ENCODE data around the gene PLEKHJ1. TPM values are rescaled to one million over a fixed set of nuclear protein-coding genes. Genes with fewer than 3 reads are reported as not detected.

The PLEKHJ1 gene
- total RNA-seq, 1 experiment from 2014 or later, result 79.5 TPM

DNA sequence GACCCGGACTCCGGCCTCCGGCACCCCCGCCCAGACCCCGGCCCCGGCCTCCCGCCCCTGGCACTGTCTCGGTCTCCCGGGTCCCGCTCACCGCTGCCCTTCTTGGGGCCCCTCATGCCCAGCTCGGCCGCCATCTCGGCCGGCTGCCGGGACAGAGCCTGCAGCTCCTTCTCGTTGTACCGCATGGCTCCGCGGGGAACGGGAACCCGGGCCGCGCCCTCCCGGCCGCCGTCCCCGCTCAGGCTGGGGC is 140 bp downstream of the PLEKHJ1 start:
- no peak for DNase-seq (ENCODE audit: low read depth)

- no peak for DNase-seq (ENCODE audit: low read depth)
Measured at GRCh38 chr19:2235381-2236063, 607 bp downstream of the PLEKHJ1 start.

GRCh38 chr19:2234996-2235380 is 1.1 kb downstream of the PLEKHJ1 start:
- no peak for DNase-seq (ENCODE audit: low read depth)

DNA sequence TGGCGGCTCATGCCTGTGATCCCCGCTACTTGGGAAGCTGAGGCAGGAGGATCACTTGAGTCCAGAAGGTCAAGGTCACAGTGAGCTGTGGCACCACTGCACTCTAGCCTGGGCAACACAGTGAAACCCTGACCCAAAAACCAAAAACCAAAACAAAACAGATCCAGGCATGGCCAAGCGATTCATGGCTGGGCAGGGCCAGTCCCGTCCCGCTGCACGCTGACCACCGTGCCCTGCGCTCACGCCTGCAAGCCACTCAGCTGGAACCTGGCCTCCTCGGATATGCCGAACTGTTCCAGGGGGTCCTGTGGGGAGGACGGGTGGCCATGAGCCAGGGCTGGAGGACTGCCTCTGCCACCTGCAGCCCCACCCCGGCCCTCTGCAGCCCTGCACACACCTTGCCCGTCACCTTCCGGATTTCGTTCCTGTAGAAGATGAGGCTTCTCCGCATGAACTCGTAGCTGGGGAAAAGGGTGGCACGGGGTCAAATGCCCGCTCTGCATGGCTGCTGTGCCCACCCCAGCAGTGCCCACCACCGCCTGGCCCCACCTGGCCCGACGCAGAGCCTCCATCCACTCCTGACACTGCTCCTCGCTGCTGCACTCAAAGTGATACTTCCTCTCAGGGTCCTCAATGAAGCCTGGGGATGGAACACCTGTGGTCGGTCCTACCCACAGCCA is 2.4 kb downstream of the PLEKHJ1 start:
- no peak for DNase-seq (ENCODE audit: low read depth)

DNA sequence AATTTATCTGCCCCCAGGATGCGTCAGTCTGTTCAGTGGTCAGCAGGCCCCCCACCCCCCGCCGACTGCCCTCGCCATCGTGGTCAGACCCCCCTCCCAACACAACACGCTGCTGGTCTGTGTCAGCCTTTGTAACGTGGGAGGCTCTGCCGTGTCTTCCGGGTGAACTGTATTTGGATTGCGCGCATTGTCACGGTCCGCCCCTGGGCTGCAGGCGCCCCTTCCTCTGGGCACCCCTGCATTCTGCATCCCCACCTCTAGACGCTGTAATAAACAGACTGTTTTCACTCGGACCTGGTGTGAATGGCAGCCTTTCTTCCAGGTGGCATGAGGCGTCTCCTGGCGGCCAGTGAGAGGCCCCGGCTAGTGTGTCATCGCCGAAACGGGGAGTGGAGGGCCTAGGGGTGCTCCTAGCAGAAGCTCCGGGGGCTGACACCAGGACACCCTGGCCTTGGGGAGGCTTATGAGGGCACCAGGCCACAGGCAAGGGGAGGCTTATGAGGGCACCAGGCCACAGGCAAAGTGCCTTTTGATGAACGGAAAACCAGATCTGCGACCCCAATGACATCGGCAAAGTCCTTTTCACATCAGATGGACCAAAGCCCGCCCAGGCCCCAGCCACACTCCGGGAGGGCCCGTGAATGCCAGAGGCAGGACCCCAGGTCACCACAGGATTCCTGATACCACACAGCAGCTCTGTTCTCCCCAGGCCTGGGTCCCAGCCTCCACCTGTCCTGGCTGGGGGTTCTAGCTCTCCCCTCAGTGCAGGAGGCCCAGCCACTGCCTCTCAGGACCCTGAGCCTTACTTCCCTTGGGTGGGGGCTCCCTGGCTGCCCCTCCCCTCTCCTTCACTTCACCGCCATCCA is 3.6 kb downstream of the PLEKHJ1 start:
- DNase-seq (ENCODE audit: low read depth), result no peak

- peak; percentile 31 for DNase-seq (ENCODE audit: low read depth)
Measured at GRCh38 chr19:2231621-2232221, 4.4 kb downstream of the PLEKHJ1 start.

DNA sequence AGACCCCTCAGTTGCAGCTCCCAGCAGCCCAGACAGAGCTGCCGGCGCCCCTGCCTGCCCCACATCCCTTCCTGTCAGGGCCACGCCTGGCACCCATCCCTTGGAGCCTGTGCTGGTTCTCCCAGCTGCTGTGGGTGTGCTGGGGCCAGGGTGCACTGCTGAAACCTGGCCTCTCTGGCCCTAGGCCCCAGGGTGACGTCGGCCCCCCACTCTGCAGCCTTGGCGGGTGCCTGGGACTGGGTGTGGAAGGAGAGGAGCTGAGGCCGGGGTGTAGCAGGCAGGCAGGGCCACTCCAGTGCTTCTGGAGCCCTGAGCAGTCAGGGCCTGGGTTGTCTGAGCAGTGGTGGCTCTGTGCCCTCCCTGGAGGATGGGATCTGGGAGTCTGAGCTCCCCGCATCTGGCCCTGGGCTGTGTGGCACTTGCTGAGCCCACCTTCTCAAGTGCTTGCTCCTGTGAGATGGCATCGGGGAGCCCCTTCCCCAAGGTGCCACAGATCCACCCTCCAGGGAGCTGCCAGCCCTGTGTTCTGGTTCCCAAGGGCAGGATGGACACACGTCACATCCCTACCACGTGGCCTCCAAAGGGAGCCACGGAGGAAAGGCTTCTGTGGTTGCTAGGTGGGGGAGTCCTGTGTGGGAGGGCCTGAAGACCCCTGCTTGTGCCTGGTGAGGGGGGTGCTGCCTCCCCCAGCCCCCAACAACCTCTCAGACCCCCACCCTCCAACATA is 5.2 kb downstream of the PLEKHJ1 start:
- DNase-seq (ENCODE audit: low read depth), result no peak

- DNase-seq (ENCODE audit: low read depth), result no peak
Measured at GRCh38 chr19:2230033-2230531, 6.0 kb downstream of the PLEKHJ1 start.

DNA sequence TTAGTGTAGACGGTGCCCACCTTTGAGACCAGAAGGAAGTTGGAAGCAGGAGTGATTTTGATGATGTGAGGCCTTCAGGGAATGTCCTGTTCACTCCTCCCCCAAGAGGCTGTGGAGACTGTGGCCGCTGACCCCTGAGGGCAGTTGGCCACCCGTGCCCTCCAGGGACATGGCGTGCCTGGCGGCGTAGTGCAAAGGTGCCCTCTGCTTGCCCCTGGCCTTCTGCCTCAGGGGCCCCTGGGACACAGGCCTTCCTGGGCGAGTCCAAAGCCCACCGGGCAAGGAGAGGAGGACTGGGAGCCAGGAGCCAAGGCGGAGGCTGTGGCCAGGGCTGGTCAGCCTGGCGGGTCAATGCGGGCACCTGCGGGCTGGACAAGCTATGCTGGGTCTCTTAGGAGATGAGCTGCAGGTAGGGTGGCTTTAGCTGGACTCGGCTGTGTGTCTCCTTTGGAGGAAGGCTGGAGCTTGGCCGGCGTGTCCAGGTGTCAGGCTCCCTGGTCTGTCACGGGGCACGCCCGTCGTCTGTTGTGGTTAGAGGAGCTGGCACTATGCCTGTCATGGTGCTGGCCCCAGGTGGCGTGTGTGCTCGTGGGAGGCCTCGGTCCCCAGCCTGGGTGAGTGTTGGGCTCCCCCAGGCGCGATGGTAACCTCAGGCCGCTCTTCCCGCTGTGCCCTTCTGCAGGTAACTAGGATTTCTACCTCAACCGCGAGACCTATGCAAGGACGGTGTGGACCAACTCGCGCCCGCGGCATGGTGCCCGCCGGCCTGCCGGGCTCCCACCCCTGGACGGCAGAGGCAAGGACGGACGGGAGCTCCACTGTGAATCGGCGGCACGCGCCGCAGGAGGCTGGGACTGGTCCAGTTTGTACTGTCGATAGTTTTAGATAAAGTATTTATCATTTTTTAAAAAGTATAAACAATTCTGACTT is 6.8 kb downstream of the PLEKHJ1 start:
- DNase-seq (ENCODE audit: low read depth), result no peak

DNA sequence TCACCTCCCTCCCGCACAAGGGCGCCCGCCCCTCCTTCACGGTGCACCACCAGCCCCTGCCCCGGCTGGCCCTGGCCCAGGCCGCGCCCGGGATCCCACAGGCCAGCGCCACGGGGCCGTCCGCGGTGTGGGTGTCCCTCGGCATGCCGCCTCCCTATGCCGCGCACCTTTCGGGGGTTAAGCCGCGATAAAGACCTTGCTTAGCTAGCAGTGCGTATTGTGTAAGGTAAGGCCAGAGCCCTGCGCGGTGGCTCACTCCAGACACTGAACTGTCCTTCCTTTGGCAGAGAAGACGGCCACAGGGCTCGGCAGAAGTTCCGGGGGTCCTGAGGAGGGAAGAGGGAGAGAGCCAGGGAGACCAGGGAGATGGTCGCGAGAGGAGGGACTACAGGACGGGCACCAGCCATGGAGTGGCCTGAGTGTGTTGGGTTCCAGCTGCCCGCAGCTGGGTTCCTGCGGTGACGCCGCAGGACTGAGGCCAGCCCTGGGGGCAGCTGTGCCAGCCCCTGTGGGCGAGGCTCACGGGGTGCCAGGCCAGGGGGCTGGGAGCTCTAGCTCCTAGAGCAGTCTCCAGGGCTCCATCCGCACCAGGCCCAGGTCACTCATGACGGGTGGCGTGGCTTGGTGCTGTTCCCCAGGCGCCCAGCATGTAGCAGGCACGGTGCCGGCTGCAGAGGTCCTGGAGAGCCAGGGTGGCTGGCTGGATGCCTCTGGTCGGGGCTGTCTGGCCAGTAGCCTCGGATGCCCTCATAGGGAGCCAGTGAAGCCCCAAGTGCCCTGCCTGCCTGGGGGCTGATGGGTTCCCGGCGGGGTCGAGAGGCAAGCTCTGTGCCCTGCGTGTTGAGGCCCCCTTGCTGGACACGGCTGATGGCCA is 7.7 kb downstream of the PLEKHJ1 start:
- no peak for DNase-seq (ENCODE audit: low read depth)

- no peak for DNase-seq (ENCODE audit: low read depth)
Measured at GRCh38 chr19:2227415-2228156, 8.5 kb downstream of the PLEKHJ1 start.

DNA sequence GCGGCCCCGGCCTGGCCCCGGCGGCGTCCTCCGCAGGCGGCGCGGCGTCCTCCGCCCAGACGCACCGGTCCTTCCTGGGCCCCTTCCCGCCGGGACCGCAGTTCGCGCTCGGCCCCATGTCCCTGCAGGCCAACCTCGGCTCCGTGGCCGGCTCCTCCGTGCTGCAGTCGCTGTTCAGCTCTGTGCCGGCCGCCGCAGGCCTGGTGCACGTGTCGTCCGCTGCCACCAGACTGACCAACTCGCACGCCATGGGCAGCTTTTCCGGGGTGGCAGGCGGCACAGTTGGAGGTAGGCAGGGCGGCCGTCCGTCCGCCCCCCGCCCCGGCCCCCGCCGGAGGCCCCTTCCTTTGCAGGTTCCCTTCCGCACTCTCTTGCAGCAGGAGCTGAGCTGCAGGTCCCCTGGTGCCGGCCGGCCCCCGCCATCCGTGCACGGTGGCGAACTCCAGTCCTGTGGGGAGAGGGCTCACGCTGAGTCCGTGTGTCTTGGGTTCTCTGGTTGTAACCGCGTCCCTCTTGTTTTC is 9.2 kb downstream of the PLEKHJ1 start:
- DNase-seq (ENCODE audit: low read depth), result no peak

- no peak for DNase-seq (ENCODE audit: low read depth)
Measured at GRCh38 chr19:2226051-2226839, 9.9 kb downstream of the PLEKHJ1 start.

GRCh38 chr19:2225415-2226050 is 10.6 kb downstream of the PLEKHJ1 start:
- no peak for DNase-seq (ENCODE audit: low read depth)

- DNase-seq (ENCODE audit: low read depth), result no peak
Measured at GRCh38 chr19:2224754-2225349, 11.3 kb downstream of the PLEKHJ1 start.

- DNase-seq (ENCODE audit: low read depth), result no peak
Measured at GRCh38 chr19:2223959-2224358, 12.2 kb downstream of the PLEKHJ1 start.

DNA sequence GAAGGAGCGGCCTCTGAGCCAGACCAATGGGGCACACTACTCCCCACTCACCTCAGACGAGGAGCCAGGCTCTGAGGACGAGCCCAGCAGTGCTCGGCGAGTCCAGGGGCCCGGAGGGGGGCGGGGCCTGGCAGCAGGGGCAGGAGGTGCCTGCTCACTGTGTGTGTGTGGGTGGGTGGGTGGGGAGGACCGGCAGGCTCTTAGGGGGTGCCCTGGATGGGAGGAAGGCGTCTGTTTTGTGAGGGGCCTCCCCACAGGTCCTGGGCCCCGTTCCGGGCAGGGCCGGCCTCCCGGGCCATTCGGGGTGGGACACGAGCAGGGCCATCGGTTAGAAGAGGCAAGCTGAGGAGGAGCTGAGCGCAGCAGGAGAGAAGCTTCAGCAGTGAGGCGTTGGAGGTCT is 12.7 kb downstream of the PLEKHJ1 start:
- no peak for DNase-seq (ENCODE audit: low read depth)

All from M059J (cell line).